ENCODE measurements around the gene WDR17.

WDR17 gene

DNA sequence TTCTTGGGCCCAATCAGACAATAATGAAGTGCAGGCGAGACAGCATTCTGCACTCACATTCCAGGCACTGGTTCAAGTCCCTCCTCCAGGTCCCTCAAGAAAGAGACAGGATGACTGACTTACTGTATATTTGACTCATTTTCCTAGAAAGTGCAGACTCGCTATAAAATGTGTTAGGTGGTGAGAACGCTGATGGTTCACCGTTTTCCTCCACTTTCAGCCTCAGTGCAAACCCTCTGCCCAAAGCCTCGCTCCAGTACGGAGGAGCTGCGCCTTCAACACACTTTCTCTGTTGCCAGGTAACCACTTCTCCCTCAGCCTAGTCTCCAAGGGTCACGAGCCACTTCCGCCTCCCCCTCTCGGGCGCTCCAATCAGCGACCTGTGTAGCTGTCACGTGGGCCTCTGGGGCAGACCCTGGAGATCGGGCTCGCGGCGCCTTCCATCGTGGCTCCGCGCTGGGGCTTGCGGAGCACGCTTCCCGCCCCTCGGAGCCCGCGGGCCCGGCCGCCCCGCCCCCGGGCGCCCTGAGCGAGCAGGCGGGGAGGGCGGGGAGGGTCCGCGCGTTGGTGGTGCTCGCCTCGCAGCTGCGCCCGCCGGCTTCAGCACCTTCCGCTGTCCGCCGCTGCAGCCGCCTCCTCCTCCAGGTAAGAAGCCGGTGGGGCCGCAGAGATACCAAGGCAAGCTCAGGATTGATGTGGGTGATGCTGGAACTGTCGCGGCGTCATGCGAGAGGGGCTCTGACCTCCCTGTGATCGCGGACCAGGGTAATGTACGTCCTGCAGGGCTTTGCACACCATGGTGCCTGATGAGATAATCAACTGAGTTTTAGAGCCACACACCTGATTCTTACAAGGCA lies at the start of gene WDR17:
Gene WDR17 (plus strand): TSS at position 407 of the 857 bp plus-strand sequence. CDS start 45,740 bp downstream, outside the sequence.
- DNase-seq (ENCODE audit: low spot score) = peak; percentile 75

DNA sequence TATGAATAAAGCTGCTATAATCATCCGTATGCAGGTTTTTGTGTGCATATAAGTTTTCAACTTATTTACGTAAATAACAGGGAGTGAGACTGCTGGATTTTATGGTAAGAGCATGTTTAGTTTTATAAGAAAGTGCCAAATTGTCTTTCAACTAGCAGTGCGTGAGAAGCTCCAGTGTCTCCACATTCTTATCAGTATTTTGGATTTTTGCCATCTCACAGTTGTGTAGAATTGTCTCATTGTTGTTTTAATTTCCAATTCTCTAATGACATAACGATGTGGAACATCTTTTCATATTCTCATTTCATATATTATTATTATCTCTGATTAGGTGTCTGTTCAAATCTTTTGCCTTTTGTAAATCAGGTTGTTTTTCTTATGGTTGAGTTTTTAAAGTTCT lies 49.0 kb upstream of the WDR17 start:
- no peak for DNase-seq (ENCODE audit: low spot score)

DNA sequence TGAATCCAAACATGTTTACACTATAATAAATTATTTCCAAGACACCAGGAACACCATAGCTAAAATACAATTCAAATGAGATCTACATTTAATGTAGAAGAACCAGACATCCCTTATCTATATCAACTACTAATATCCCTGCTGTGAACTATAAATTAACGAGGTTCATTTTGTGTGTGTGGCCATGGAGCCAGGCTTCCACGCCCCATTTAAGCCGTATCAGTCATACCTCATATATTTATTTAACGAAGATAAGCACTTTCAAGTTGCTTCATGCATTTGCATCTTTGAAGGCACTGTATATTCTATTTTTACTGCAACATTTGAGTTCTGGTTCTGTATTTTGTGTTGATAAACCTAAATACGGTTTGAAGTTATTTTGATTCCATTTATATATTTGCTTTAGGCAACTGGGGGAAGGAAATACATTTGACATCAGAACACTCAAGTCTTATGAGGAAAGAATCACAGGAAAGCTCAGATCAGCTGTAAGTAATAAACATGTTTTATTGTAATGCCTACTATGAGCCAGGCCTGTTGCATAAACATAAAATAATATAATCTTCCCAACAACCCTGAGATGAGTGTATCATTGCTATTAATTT lies 45.1 kb upstream of the WDR17 start:
- DNase-seq (ENCODE audit: low spot score) = no peak

DNA sequence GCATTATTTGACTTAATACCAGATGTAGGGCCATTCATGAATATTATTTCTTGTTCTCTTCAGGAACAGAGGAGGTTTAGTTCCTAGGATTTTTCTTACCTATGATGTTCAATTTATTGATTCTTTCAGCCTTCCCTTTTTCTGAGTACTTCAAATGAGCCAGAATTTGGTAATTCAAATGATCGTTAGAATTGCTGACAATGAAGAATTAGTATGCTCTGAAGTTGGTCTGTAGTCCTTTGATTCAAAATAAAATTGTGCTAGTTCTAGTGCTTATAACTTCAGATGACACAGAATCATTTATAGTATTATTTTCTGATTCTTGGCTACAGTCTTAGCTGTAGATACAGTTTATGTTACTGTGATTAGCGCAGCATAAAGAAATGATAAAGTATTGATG lies 35.2 kb upstream of the WDR17 start:
- no peak for DNase-seq (ENCODE audit: low spot score)

DNA sequence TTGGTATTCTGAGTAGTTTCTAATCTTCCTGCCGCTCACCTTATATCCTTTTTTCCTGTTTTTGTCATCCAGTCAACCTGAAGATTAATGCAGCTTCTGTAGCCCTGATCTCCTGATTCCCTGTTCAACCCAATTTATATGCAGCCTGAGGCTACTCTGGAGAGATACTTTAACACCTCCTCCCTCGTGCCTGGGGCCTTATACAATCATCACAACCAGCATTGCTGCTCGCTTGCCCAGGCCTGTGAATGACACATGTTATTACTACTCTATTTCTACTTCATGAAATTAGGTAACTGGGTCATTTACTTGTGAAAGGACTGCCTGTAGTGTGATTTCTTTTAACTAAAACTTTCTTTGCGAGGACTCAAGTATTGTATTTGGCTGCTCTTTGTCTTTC lies 33.7 kb upstream of the WDR17 start:
- DNase-seq (ENCODE audit: low spot score) = no peak

DNA sequence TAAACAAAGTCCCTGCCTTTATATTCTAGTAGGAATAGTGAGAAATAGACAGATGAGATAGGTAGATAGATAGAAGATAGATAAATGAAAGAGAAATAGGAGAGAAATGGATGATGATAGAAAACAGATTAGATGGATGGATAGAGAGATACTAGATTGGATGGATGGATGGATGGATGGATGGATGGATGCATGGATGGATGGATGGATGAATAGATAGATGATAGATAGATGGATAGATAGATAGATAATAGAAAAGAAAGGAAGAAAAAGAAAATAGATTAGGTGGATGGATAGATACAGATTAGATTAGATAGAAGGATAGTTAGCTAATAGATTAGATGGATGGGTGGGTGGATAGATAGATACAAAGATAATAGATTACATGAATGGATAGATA lies 33.2 kb upstream of the WDR17 start:
- no peak for DNase-seq (ENCODE audit: low spot score)

DNA sequence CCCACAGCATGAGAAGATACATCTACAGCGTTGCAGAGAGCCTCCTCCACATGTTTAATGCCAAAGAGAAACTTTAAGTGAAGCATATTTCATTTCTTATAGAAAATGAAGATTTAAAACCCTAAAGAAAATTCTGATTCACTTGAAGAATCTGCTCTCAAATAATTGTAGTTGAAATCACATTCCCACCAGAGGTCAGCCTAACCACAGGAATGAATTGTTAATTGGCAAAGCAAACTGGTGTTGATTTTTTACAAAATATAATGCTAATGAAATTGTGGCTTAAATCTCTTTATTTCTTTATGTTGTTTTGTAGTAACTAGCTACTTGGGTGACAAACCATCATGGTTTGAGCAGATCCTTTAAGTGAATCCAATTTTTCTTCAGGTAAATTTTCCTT lies 31.1 kb upstream of the WDR17 start:
- DNase-seq (ENCODE audit: low spot score) = no peak

DNA sequence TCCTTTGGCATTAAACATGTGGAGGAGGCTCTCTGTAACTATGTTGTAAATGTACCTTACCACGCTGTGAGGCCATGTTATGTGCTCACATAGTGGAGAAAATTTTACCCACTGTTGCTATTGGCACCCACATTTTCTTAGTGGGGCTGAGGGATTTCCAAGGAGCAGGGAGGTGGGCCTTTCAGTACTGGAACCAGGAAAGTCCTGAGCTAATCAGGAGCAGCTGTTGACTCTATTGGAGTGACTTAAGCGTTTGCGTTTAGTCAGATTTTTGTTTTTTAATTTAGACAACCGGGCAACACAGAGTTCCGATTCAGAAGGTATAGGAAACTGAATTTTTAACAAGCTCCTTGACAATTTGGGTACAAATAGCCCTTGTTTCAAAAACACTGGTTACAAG lies 30.7 kb upstream of the WDR17 start:
- DNase-seq (ENCODE audit: low spot score) = no peak

DNA sequence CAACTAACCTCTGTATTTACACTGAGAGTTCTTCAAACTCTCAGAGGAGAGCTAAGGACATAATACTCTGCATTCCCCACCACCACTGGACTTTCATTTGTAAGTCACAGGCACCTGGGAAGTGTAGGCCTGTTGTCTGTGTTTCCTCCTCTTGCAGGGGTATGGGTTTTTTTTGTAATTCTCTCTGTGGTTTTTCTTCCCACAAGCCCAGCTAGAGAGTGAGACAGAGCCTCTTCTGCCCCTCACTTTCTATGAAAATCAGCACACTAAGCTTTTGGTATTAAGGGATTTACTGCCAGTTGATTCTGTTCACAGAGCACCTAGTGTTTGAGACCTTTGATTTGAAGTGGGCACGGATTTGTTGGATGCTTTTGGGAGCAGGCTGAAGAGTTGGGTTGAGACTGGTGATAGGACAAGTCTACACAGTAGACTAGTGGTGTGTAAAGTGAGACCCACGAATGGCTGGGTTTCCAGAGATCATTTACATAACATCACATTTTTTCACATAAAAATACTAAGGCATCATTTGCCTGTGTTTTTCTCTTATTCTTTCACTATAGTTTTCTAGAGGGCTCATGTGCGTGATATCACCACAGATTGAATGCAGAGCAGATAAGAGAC lies 28.9 kb upstream of the WDR17 start:
- no peak for DNase-seq (ENCODE audit: low spot score)

DNA sequence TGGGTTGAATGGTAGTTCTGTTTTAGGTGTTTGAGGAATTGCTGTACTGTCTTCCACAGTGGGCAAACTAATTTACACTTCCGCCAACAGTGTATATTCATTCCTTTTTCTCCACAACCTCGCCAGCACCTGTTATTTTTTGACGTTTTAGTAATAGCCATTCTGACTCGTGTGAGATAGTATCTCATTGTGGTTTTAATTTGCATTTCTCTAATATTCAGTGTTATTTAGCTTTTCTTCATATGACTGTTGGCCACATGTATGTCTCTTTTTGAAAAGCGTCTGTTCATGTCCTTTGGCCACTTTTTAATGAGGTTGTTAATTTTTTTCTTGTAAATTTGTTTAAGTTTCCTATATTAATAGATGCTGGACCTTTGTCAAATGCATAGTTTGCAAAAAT lies 26.9 kb upstream of the WDR17 start:
- no peak for DNase-seq (ENCODE audit: low spot score)

DNA sequence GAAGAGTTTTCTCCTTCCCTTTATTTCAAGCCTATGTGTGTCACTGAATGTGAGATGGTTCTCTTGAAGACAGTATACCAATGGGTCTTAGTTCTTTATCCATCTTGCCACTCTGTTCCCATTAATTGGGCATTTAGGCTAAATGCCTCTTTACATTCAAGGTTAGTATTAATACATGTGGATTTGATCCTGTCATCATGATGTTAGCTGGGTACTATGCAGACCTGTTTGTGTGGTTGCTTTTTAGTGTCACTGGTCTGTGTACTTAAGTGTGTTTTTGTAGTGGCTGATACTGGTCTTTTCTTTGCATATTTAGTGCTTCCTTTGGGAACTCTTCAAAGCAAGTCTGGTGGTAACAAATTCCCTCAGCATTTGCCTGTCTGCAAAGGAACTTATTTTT lies 23.4 kb upstream of the WDR17 start:
- DNase-seq (ENCODE audit: low spot score) = no peak

DNA sequence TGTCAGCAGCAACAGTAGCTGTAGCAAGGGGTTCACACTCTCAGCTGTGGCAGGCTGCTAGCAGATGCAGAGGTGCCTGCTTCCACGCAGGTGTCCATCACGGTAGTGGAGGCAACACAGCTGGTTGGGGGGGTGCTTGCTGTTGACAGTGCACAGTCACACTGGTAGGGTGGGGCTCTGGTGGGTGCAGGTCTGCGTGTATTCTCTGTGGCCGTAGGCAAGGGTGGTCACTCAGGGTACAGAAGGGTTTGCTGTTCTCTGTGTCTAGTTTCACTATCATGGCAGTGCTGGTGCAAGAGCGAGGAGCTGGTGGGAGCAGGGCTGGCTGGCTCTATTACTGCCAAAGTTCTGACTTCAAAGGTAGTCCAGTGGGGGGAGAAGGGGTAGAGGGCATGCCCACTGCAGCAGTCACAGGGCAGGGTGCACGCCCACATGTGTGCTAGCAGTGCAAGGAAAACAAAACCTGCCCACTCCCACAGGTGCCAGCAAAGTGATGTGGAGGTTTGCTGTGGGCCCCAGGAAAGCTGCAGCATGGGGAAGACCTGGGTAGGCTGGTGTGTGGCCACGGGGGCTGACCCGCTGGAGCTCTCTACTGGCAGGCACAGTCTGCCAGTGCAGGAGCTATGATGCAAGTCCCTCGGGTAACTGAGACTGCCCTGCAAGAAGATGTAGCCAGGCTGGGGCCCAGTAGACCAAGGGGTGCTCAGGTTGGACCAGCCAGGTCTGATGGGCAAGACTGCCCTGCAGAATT lies 21.6 kb upstream of the WDR17 start:
- no peak for DNase-seq (ENCODE audit: low spot score)

DNA sequence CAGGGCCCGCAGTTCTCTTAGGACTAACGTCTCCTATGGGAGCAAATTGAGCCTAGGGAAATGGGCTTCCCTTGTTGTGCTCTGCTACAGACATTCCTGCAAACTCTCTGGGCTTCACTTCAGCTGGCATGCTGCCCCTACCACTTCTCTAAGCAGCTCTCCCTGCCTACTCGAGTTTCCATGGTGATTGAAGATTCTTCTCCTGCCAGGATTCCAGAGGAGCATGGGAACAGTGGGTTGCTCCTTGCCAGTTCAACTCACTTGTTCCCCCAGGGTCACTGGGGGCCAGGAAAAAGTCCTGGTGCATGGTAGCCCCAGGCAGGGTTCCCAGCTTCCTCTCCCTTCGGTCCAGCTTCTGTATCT lies 21.1 kb upstream of the WDR17 start:
- DNase-seq (ENCODE audit: low spot score) = no peak

DNA sequence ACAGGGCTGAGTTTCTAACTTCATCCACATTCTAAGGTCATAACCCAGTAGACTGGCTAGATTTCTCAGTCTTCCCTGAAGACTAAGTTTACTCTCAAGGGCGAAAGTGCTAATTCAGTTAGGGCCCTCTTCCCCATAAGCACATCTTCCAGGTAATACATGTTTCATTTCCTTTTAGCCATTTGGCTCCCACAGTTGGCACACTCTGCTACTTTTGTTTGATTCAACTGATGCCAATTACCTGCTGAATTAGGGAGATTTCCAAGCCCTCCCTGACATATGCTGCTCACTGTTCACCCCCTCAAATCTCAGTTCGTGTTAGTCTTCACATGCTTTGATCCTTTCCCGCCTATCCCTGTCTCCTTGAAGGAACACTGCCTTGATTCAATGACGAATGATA lies 17.0 kb upstream of the WDR17 start:
- no peak for DNase-seq (ENCODE audit: low spot score)

DNA sequence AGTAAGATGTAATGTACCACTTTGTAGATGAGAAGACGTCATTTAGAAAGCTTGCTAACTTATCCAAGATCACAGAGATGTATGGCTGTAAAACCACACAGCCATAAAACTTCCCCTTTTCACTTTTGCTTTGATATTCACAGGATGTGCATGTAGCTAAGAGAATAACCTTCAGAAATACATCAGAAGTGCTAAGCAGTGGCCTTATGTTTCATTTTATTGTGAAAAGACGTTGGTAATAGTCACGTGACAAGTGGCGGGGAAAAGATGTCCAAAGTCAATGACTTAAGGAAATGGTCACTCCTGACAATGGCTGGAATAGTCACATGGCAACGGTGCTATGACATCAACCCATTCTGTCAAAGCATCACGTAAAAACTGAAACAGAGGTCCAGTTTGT lies 12.9 kb upstream of the WDR17 start:
- no peak for DNase-seq (ENCODE audit: low spot score)

DNA sequence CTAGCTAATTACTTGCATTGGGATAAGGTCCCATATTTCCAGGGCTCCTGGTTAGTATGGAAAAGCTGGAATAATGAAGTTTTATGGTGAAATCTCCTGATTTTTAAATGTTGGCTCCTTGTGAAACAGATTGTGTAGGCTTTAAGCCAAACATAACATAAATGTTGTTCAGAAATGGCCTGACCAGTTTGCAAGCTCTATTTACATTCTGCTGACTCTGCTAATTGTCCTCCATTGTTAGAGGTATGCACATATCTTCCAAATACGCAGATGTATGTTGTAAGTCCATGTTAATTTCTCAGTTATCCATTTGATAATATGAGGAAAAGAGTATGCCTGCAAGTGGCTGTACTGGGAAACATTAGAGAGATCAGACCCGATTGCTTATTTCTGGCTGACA lies 11.9 kb upstream of the WDR17 start:
- DNase-seq (ENCODE audit: low spot score) = no peak

DNA sequence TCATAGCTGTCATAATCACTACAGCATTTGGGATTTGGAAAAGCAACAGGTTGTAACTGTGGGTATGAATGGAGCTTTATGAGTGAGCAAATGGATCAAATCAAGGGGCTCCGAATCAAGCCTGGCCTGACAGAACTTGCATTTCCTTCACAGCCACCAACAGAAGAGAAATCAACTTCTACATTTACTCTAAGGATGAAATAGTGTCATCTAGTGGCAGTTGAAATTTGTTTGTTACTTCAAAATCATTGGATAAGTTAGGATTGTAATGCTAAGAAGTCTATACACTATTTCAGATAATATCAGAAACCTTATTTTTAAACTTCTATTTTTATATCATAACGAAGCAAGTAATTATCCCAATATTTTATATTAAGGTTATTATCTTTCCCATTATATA lies 10.7 kb upstream of the WDR17 start:
- DNase-seq (ENCODE audit: low spot score) = no peak

DNA sequence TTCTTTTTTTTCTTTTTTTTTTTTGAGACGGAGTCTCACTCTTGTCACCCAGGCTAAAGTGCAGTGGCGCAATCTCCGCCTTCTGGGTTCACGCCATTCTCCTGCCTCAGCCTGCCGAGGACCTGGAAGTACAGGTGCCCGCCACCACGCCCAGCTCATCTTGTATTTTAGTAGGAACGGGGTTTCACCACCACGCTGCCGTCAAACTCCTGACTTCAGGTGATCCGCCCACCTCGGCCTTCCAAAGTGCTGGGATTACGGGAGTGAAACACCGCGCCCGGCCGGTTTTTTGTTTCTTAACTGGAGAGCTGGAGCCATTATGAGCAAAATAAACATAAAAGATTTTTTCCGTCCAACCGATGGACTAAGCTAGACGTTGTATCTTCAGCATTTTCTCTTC lies 1.9 kb upstream of the WDR17 start:
- no peak for DNase-seq (ENCODE audit: low spot score)

DNA sequence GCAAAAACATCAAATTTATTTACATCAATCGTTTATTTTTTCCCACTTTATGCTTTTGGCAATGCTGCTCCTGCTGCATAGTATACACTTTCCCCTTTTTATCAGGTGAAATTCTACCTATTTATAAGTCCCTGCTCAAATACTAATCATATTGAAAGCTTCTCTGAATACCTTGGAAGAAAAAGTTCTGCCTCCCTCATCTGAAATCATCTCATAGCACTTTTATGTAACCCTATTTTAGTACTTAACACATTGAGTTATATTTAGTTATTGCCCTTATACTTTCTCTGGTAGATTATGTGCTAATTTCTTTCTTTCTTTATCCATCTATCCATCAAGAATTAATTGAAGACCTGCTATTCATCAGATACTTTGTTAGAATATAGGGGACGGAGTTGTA lies 1.1 kb upstream of the WDR17 start:
- DNase-seq (ENCODE audit: low spot score) = no peak

DNA sequence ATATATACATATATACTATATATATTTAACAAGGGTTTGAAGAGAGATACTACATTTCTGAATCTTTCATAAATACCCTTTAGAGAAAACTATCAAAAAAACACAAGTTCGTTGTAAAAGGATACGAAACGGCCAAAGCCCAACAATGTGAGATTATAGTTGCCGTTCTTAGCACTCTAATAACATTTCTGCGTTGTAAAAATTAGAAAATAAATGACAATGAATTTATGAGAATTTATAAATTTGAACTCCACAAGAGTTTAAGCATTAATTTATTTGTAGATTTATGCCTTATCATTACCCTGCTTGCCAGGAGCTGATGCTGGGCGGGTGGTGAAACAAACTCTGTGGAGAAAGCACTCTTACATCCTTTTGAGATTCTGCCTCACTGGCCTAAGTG lies 1.1 kb downstream of the WDR17 start:
- no peak for DNase-seq (ENCODE audit: low spot score)

DNA sequence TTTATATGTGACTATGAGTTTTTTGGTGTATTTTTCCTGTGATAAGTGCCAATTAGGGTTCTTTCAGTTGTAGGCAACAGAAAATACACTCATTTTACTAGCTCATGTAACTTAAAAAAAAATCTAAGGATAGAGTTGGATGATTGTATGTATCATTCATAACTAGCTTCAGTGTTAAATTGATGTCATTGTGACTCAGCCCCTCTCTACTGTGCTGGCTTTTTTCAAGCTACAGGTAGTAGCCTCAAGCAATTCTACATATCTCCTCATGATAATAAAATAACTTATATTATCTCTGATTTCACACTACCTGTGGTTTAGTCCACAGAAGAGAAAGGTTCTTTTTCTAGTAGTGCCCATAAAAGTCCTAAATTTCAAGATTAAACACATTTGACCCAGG lies 11.9 kb downstream of the WDR17 start:
- DNase-seq (ENCODE audit: low spot score) = no peak

DNA sequence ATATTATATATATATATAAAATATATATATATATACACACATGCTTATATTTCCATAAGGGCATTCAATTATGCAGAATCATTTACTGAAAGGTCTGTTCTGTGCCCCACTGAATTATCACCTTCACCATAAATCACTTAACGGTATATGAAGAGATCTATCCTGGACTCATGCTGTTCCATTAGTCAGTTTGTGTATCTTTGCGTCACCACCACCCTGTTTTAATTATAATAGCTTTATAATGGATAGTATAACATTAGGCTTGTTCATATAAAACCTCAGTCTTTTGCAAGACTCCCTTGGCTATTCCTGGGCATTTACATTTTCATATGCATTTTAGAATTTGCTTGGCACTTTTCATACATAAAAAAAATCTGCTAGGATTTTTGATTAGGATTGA lies 19.1 kb downstream of the WDR17 start:
- DNase-seq (ENCODE audit: low spot score) = no peak

DNA sequence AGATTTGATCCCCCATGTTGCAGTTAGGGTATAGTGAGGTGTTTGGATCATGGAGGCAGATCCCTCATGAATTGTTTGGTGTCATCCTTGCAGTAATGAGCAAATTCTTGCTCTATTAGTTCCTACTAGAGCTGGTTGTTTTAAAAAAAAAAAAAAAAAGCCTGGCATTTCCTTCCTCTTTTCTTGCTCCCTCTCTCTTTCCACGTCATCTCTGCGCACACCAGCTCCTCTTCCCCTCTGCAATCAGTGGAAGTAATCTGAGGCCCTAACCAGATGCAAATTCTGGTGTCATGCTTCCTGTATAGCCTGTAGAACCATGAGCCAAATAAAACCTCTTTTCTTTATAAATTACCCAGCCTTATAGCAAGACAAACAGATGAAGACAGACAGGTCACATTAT lies 24.5 kb downstream of the WDR17 start:
- no peak for DNase-seq (ENCODE audit: low spot score)
